ENCODE data around the gene ZFC3H1. TPM values are rescaled to one million over a fixed set of nuclear protein-coding genes. Genes with fewer than 3 reads are reported as not detected.

ZFC3H1 gene
- total and polyA plus RNA-seq, 12 donors: 6.9 to 26.5 (median 17.2) TPM

DNA sequence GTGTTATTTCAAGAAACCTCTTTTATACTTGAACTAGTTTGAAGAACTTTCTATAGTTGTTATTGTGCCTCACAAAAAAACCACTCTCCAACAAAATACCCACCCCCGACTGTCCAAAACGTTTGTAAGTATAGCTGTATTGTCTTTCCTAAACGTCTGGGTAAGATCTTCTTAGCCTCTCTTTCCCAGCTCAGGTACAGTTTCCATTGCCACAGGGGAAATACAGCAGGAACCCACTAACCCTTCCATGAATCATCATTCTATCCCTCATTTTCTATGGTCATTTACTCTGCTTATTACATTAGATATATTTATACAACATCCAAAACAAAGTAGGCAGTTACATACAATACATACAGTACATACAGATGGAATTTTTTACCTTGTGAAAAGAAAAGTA is 70.8 kb downstream of the ZFC3H1 start:
- no peak for DNase-seq
- intact Hi-C loops (cut with DNase I): no loop called here
- Histone ChIP-seq H3K27me3 (peaks cover 0 to 58% (median 15%) of the 10 kb centered on the region in 7 donors), H3K4me1 (no peaks in the 10 kb centered on the region), H3K9me3 (no peaks in the 10 kb centered on the region), H3K36me3 (no peaks in the 10 kb centered on the region), H3K27ac (no peak overlapping the region), H3K4me3 (no peak overlapping the region)
- WGBS, 2 donors: 52 to 55% methylated on average over 3 of the region's 3 CpGs
- TF ChIP-seq, protein P1, sequence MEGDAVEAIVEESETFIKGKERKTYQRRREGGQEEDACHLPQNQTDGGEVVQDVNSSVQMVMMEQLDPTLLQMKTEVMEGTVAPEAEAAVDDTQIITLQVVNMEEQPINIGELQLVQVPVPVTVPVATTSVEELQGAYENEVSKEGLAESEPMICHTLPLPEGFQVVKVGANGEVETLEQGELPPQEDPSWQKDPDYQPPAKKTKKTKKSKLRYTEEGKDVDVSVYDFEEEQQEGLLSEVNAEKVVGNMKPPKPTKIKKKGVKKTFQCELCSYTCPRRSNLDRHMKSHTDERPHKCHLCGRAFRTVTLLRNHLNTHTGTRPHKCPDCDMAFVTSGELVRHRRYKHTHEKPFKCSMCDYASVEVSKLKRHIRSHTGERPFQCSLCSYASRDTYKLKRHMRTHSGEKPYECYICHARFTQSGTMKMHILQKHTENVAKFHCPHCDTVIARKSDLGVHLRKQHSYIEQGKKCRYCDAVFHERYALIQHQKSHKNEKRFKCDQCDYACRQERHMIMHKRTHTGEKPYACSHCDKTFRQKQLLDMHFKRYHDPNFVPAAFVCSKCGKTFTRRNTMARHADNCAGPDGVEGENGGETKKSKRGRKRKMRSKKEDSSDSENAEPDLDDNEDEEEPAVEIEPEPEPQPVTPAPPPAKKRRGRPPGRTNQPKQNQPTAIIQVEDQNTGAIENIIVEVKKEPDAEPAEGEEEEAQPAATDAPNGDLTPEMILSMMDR (IDR thresholded peaks at IDR 0.05): no peak
- ATAC-seq: no peak

DNA sequence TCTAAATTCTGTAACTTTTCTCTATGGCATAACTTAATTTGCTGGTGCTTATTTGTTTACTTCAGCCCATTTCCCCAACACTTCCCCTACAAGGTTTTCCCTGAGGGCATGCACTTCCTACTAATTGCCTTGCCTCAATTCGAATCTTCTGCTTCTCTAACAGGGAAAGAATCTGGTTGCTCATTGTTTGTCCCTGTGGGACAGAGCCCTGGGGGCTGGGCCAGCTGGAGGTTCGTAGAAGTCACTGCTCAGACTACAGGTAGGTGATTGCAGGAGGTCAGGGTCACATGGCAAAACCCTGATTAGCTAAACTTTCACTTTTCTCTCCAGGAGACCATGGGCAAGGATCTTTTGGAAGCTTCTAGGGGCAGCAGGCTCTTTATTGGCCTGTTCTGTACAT is 72.0 kb downstream of the ZFC3H1 start:
- Histone ChIP-seq H3K4me1 (no peaks in the 10 kb centered on the region), H3K9me3 (no peaks in the 10 kb centered on the region), H3K27ac (no peak overlapping the region), H3K36me3 (no peaks in the 10 kb centered on the region), H3K4me3 (no peak overlapping the region), H3K27me3 (peaks cover 0 to 53% (median 15%) of the 10 kb centered on the region in 7 donors)
- DNase-seq (no peak), ATAC-seq (no peak)
- intact Hi-C loops (cut with DNase I): no loop called here
- 37 to 48% methylated on average over 2 of the region's 2 CpGs for WGBS, 2 donors
- TF ChIP-seq, protein P1 (IDR thresholded peaks at IDR 0.05): no peak

DNA sequence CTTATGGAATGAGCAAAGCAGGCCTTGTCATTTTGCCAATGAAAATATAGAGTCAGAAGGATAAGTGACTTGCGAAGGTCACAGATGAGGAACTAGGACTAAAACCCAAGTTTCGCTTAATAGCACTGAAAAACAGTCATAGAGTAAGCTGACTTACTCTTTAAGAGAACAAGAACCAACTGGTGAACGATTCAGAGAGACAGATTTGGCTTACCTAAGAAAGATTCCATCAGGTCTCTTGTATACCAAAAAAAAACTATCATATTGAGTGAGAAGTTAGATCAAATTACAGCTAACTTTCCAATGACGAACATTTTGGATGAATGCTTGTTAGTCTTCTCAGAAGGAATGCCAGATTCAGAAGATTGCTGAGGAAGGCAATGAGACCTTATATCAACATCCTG is 74.2 kb downstream of the ZFC3H1 start:
- intact Hi-C loops (cut with DNase I): no loop called here
- TF ChIP-seq, protein P1 (IDR thresholded peaks at IDR 0.05): no peak
- 57 to 70% methylated on average over 4 of the region's 4 CpGs for WGBS, 2 donors
- Histone ChIP-seq H3K9me3 (no peaks in the 10 kb centered on the region), H3K36me3 (no peaks in the 10 kb centered on the region), H3K27ac (no peak overlapping the region), H3K4me1 (no peaks in the 10 kb centered on the region), H3K27me3 (peaks cover 0 to 33% (median 15%) of the 10 kb centered on the region in 7 donors), H3K4me3 (no peak overlapping the region)
- DNase-seq (no peak), ATAC-seq (no peak)

DNA sequence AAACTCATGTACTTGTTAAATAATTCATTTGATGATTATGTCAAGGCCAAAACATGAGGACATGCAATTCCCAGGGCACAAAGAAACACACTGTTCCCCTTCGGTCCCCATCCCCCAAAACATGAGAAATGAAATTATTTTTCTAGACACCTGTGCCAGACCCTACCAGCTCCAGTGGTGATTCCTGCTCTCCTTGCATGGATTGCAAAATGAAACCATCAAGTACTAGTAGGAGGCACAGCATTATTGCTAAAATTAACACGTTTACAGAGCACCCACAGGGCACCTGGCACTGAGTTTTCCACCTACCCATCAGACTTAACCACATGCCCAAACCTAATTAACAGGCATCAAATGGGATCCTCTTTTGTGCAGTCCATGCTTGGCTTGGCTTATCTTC is 76.6 kb downstream of the ZFC3H1 start:
- intact Hi-C loops (cut with DNase I): no loop called here
- no peak for DNase-seq
- Histone ChIP-seq H3K27ac (no peak overlapping the region), H3K36me3 (no peaks in the 10 kb centered on the region), H3K4me1 (no peaks in the 10 kb centered on the region), H3K4me3 (no peak overlapping the region), H3K9me3 (no peaks in the 10 kb centered on the region), H3K27me3 (peaks cover 0 to 16% (median 0%) of the 10 kb centered on the region in 7 donors)
- ATAC-seq: no peak
- WGBS, 2 donors: 69 to 81% methylated on average over 2 of the region's 2 CpGs
- TF ChIP-seq, protein P1 (IDR thresholded peaks at IDR 0.05): no peak

Data from heart right ventricle (tissue), 16 donors.